ENCODE results near the gene PTPRN2.

The PTPRN2 gene

DNA sequence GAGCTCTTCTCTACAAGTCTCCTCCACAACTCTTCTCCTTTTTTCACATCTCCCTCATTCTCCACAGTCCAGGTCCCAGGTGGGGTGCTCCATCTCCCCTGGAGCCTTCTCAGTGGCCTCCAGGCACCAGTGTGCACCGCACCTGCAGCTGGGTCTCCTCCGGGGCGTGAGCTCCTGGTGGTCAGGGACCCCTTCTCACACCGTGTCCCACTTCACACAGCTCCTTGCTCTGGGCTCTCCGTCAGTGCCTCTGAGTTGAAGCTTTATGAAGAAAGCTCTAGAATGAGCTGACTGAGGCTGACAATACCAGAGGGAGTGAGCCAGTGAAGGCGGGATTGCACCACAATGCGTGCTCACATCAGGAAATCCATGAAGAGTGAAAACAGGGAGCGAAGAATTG lies 960.6 kb downstream of the PTPRN2 start:
- CTCF ChIA-PET: interaction anchor here (0.6 kb wide), 1 partner anchor 241 kb away, joined by 6 read pairs; no protein-coding TSS in a partner anchor
- no peak for DNase-seq (ENCODE audit: extremely low spot score)
- TF ChIP-seq FOXA1 (IDR thresholded peaks at IDR 0.05) (no peak), BHLHE40 (IDR thresholded peaks at IDR 0.05; ENCODE audit: borderline replicate concordance) (no peak), FOXK2 (IDR thresholded peaks at IDR 0.05) (no peak), LEF1 (IDR thresholded peaks at IDR 0.05; ENCODE audit: borderline replicate concordance) (no peak), SP1 (IDR thresholded peaks at IDR 0.05) (no peak), SUZ12 (IDR thresholded peaks at IDR 0.05) (no peak), CTBP1 (IDR thresholded peaks at IDR 0.05; ENCODE audit: borderline replicate concordance) (no peak), HDGF (IDR thresholded peaks at IDR 0.05; ENCODE audit: borderline replicate concordance) (no peak), TARDBP (IDR thresholded peaks at IDR 0.05) (no peak), FOXM1 (IDR thresholded peaks at IDR 0.05; ENCODE audit: borderline replicate concordance) (no peak)
- TF ChIP-seq, protein P1, sequence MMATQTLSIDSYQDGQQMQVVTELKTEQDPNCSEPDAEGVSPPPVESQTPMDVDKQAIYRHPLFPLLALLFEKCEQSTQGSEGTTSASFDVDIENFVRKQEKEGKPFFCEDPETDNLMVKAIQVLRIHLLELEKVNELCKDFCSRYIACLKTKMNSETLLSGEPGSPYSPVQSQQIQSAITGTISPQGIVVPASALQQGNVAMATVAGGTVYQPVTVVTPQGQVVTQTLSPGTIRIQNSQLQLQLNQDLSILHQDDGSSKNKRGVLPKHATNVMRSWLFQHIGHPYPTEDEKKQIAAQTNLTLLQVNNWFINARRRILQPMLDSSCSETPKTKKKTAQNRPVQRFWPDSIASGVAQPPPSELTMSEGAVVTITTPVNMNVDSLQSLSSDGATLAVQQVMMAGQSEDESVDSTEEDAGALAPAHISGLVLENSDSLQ (IDR thresholded peaks at IDR 0.05): no peak
- POLR2A ChIA-PET: no interaction called here

DNA sequence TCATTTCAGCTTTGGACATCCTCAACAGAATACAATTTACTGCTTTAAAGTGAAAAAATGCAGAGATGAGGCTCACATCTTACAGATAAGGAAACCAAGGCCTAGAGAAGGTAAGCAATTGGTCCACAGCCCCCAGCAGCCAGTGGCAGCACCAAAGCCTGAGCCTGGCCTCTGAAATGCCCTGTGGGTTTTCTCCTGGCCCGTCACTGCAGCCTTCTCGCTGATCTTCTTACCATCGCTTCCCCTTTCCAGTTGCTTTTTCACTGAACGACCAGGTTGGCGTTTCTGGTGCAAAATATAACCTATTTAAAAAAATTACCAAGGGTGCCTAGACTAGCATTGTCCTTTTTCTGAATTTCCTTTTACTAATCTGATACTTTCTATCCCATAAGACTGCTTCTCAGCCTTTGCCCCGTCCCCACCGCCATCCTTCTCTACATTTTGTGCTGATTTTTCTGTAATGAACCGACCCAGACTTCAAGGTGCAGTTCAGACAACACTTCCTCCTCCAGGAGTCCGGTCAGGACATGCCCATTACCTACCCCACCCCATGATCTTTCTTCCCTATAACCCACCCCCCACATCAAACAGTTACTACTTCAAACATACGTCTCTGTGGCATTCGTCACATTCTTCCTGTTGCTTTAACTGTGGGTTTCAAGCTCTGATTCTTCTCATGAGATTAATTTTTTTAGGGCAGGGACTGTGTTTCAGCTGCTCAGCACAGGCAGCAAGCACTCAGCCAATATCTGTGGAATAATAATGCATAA lies 961.5 kb downstream of the PTPRN2 start:
- ChIA-PET POLR2A (no interaction called here), CTCF (no interaction called here)
- no peak for DNase-seq (ENCODE audit: extremely low spot score)
- TF ChIP-seq ZNF384 (IDR thresholded peaks at IDR 0.05): no peak
- TF ChIP-seq CTBP1 (IDR thresholded peaks at IDR 0.05; ENCODE audit: borderline replicate concordance): no peak
- no peak for TF ChIP-seq ELF4 (IDR thresholded peaks at IDR 0.05)
- TF ChIP-seq NFRKB (IDR thresholded peaks at IDR 0.05): no peak
- TF ChIP-seq FOXA1 (IDR thresholded peaks at IDR 0.05): no peak
- no peak for TF ChIP-seq LEF1 (IDR thresholded peaks at IDR 0.05; ENCODE audit: borderline replicate concordance)
- TF ChIP-seq SUZ12 (IDR thresholded peaks at IDR 0.05): no peak
- no peak for TF ChIP-seq ARNT (IDR thresholded peaks at IDR 0.05)
- no peak for TF ChIP-seq TARDBP (IDR thresholded peaks at IDR 0.05)
- no peak for TF ChIP-seq HDGF (IDR thresholded peaks at IDR 0.05; ENCODE audit: borderline replicate concordance)

DNA sequence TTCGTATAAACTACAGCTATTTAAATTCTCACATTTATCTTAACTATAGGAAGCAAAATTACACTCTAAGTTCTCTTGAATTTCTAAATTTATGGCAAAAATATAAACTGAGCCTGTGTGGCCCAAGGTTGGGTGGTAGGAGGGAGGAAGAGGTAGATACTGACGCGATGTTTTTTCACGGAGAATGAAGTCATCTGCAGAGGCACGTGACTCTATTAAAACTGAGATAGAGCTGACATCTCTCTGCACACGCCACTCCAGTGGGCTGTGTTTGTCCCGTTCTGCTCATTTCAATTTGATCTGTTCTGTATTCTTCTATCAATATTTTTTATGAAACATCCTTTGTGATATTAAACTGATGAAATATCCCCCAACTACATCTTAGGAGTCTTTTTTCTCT lies 964.1 kb downstream of the PTPRN2 start:
- TF ChIP-seq ARNT (IDR thresholded peaks at IDR 0.05): no peak
- TF ChIP-seq SP1 (IDR thresholded peaks at IDR 0.05): no peak
- no peak for TF ChIP-seq NFRKB (IDR thresholded peaks at IDR 0.05)
- no peak for TF ChIP-seq FOXA1 (IDR thresholded peaks at IDR 0.05)
- TF ChIP-seq ELF4 (IDR thresholded peaks at IDR 0.05): no peak
- no peak for TF ChIP-seq FOXM1 (IDR thresholded peaks at IDR 0.05; ENCODE audit: borderline replicate concordance)
- no peak for TF ChIP-seq L3MBTL2 (conservative IDR thresholded peaks at IDR 0.05)
- no peak for TF ChIP-seq SUZ12 (IDR thresholded peaks at IDR 0.05)
- TF ChIP-seq BHLHE40 (IDR thresholded peaks at IDR 0.05; ENCODE audit: borderline replicate concordance): no peak
- TF ChIP-seq TARDBP (IDR thresholded peaks at IDR 0.05): no peak
- TF ChIP-seq, protein P1 (IDR thresholded peaks at IDR 0.05): no peak
- TF ChIP-seq FOXK2 (IDR thresholded peaks at IDR 0.05): no peak
- no peak for TF ChIP-seq CTBP1 (IDR thresholded peaks at IDR 0.05; ENCODE audit: borderline replicate concordance)
- no peak for TF ChIP-seq ZNF384 (IDR thresholded peaks at IDR 0.05)
- no peak for TF ChIP-seq HDGF (IDR thresholded peaks at IDR 0.05; ENCODE audit: borderline replicate concordance)
- DNase-seq (ENCODE audit: extremely low spot score): no peak
- ChIA-PET POLR2A (no interaction called here), CTCF (no interaction called here)

DNA sequence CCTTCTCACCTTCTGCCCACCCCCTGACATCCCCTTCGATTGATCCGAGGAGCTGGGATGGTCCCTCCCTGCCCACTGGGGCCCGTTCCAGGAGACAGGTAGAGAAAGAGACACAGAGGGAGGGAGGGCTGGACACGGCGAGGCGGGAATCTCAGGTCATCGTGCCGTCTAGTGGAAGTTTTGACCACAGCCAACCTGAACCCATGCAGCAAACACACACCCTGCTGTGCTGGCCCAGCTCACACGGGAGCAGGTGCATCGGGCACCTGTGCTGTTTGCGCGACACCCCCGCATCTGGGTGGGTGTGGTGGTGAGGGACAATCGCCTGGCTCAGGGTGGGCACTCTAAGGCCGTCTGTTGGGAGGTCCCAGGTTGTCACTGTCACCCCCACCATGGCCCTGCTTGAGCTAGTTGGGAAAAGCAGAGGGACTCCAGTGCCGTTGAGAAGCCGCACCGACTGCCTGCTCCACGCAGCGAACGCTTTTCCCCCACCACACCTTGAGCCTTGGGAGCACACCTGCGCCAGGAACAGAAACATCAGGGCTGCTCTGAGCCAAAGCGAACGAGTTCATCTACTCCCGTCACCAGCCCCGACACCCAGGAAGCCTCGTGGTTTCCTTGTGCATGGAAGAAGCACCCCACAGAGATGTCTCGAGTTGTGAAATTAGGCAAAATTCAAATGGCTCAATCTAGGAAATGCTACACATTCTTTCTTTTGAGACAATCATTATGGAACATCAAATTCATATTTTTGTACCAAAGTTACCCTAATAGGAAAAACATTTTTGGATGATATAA lies 965.0 kb downstream of the PTPRN2 start:
- ChIA-PET POLR2A (no interaction called here), CTCF (interaction anchor here (0.6 kb wide), 1 partner anchor 818 kb away, joined by 3 read pairs; no protein-coding TSS in a partner anchor)
- TF ChIP-seq FOXM1 (IDR thresholded peaks at IDR 0.05; ENCODE audit: borderline replicate concordance) (no peak), CTBP1 (IDR thresholded peaks at IDR 0.05; ENCODE audit: borderline replicate concordance) (no peak)
- no peak for DNase-seq (ENCODE audit: extremely low spot score)

DNA sequence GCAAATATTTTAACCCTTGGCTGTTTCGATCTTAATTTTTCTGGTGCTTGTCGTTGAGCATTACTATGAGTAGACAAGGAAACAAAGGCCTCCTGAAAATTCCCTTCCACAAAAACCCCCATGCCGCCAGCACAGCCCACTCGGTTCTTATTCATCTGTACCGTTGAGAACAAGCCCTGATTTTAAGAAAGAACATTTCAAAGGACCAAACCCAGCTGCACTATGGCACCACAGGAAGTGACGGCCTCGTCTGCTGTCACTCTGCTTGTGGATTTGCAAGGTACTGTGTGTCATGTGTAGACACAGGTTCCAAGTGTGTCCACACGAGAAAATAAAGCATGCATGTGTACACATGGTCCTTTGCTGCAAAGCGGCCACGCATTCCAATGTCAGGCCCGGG lies 965.6 kb downstream of the PTPRN2 start:
- CTCF ChIA-PET: interaction anchor here (0.6 kb wide), 1 partner anchor 818 kb away, joined by 3 read pairs; no protein-coding TSS in a partner anchor
- POLR2A ChIA-PET: no interaction called here
- TF ChIP-seq FOXM1 (IDR thresholded peaks at IDR 0.05; ENCODE audit: borderline replicate concordance): no peak
- DNase-seq (ENCODE audit: extremely low spot score): no peak

DNA sequence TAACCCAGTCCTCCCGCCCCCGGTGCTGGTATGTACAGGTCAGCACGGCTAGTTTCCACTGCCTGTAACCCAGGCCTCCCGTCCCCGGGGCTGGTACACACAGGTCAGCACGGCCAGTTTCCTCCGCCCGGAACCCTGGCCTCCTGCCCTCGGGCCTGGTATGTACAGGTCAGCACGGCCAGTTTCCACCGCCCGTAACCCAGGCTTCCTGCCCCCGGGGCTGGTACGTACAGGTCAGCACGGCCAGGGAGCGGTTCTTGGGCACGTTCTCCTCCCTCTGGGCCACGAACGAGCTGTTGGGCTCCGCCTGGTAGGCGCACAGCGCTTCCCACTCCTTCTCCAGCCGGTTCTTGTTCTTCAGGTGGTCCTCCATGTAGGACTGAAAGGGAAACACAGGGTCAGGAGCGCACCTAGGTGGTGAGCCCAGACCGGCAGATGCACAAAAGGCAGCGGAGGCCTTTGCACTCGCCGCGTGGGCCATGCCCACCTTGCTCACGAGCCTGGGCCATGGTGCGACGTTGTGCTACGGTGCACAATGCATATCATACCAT lies 966.4 kb downstream of the PTPRN2 start:
- ChIA-PET POLR2A (no interaction called here), CTCF (no interaction called here)
- no peak for DNase-seq (ENCODE audit: extremely low spot score)
- TF ChIP-seq LEF1 (IDR thresholded peaks at IDR 0.05; ENCODE audit: borderline replicate concordance) (no peak), SUZ12 (IDR thresholded peaks at IDR 0.05) (no peak), HDGF (IDR thresholded peaks at IDR 0.05; ENCODE audit: borderline replicate concordance) (no peak), ARNT (IDR thresholded peaks at IDR 0.05) (no peak), BHLHE40 (IDR thresholded peaks at IDR 0.05; ENCODE audit: borderline replicate concordance) (no peak), NFRKB (IDR thresholded peaks at IDR 0.05) (no peak), ELF4 (IDR thresholded peaks at IDR 0.05) (no peak), FOXK2 (IDR thresholded peaks at IDR 0.05) (no peak)
- TF ChIP-seq, protein P1 (IDR thresholded peaks at IDR 0.05): no peak
